Neutrophil (primary cell): ENCODE data around the gene DDX11.
A peak's percentile ranks its signal among the peaks of the same experiment; 100 is the strongest.
"Not testable (repeated sequence)": the region's sequence is repeated elsewhere in the genome, so short reads cannot be mapped to it uniquely, and the experiment has no call there.

Experiments
- H3K27ac ChIP-seq: fragments of 200-600 bp; sonication (generic); 2 replicates; pipeline ENCODE4 v1.5.1; 2016; ENCODE audit warnings: mild to moderate bottlenecking, moderate library complexity
- H3K27me3 ChIP-seq: fragments of 200-600 bp; sonication (generic); 2 replicates; pipeline ENCODE4 v1.6.0; 2016; ENCODE audit warnings: mild to moderate bottlenecking
- H3K36me3 ChIP-seq: fragments of 200-600 bp; sonication (generic); 2 replicates; pipeline ENCODE4 v1.5.1; 2017
- H3K4me1 ChIP-seq, 2 experiments: fragments of 200-600 bp in 1 of 2; sonication (generic) in 1 of 2; 1 replicate in 1 of 2; 2 replicates in 1 of 2; pipeline versions ENCODE4 v1.5.1 to v1.6.1; 2013 to 2016; ENCODE audit warnings: low read depth in 1 of 2, low read length in 1 of 2, mild to moderate bottlenecking in 1 of 2, moderate library complexity in 1 of 2; ENCODE audit not compliant: control insufficient read depth in 1 of 2, insufficient read depth in 1 of 2
- H3K4me3 ChIP-seq, 2 experiments: fragments of 200-600 bp in 1 of 2; sonication (generic) in 1 of 2; 1 replicate in 1 of 2; 2 replicates in 1 of 2; pipeline ENCODE4 v1.5.1; 2013 to 2016; ENCODE audit warnings: low read depth in 1 of 2, low read length in 1 of 2, mild to moderate bottlenecking in 1 of 2, moderate library complexity in 1 of 2
- H3K9me3 ChIP-seq: fragments of 200-600 bp; sonication (generic); 2 replicates; pipeline ENCODE4 v1.5.1; 2016
- CTCF ChIP-seq: fragments of 200-600 bp; sonication (generic); IDR thresholded peaks from 2 replicates; pipeline ENCODE4 v1.5.1; 2016; ENCODE audit warnings: antibody characterized with exemption

Gene DDX11

DNA sequence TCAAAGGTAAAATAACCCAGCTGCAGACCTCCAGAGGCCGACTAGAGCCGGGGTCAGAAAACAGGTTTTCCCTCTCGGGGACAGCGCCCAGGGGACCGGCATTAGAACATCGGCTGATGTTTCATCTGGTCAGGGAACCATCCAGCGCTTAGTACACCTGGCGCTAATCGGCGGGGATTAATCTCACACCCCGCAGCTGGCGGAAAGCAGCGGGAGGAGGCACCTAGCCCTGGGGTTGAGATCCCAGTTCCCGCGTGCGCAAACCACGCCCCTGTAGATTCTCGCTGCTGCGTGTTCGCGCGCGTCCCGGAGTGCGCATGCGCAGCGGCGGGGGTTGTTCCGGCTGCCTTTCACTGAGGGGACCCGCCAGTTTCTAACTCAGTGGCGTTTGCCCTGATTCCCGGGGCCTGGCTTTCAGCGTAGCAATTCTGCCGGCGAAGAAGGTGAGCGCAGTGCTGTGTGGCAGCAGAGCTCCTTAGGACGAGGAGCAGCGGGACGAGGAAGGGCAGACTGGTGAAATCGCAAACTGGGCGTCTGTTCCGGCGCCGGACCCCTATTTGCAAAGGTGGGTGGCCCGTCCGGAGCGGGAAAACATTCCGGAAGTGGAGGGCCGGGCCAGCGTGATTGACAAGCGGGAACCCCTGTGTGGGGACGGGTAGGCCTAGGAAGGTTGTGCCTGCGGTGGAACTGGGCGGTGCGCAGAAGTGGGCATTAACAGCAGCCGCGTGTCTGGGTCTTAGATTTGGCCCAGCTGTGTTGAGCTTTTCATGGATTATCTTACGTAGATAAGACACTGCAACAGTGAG lies at the start of gene DDX11:
Gene DDX11, plus strand, starts transcription at position 334 of the 806 bp plus-strand sequence. CDS start 4,534 bp downstream, outside the sequence.
- peak within 1 kb of the TSS; percentile 56 to 67 for H3K4me3 ChIP-seq
- peaks cover 9 to 13% of the 10 kb centered on the region in 2 experiments for H3K4me1 ChIP-seq
- H3K27ac ChIP-seq, result peak within 1 kb of the TSS; percentile 61
- not testable (repeated sequence) for H3K9me3 ChIP-seq, H3K27me3 ChIP-seq, H3K36me3 ChIP-seq

GRCh38 chr12:31026202-31026601 lies 47.5 kb upstream of the DDX11 start:
- Histone ChIP-seq H3K9me3 (no peaks in the 10 kb centered on the region), H3K36me3 (no peaks in the 10 kb centered on the region), H3K4me1 (no peaks in the 10 kb centered on the region), H3K27ac (no peak overlapping the region), H3K27me3 (no peaks in the 10 kb centered on the region), H3K4me3 (no peak overlapping the region)
- no peak for TF ChIP-seq CTCF

GRCh38 chr12:31027006-31027405 lies 46.7 kb upstream of the DDX11 start:
- H3K36me3 ChIP-seq, H3K4me3 ChIP-seq, H3K9me3 ChIP-seq, H3K27ac ChIP-seq, H3K27me3 ChIP-seq, H3K4me1 ChIP-seq: not testable (repeated sequence)

DNA sequence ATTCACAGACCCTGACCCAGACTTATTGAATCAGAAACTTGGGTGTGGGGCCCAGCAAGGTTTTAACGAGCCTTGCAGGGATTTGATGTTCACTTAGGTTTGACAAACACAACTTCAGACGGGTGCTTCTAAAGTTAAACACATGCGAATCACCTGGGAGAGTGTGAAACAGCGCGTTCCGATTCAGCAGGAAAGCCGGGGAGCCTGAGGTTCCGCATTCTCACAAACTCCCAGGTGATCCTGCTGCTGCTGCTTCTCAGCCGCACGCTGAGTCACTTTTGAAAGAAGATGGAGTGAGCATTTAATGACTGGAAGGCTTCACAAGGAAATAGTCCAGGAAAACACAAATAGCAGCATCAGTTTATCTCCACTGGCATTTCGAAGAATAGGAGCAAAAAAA lies 44.2 kb upstream of the DDX11 start:
- Histone ChIP-seq H3K27me3 (no peaks in the 10 kb centered on the region), H3K36me3 (no peaks in the 10 kb centered on the region), H3K4me1 (no peaks in the 10 kb centered on the region), H3K4me3 (no peak overlapping the region), H3K9me3 (no peaks in the 10 kb centered on the region), H3K27ac (no peak overlapping the region)
- no peak for TF ChIP-seq CTCF

GRCh38 chr12:31029916-31030562 lies 43.6 kb upstream of the DDX11 start:
- Histone ChIP-seq H3K4me3 (no peak overlapping the region), H3K27me3 (no peaks in the 10 kb centered on the region), H3K4me1 (no peaks in the 10 kb centered on the region), H3K36me3 (no peaks in the 10 kb centered on the region), H3K9me3 (no peaks in the 10 kb centered on the region), H3K27ac (no peak overlapping the region)
- TF ChIP-seq CTCF, result no peak

DNA sequence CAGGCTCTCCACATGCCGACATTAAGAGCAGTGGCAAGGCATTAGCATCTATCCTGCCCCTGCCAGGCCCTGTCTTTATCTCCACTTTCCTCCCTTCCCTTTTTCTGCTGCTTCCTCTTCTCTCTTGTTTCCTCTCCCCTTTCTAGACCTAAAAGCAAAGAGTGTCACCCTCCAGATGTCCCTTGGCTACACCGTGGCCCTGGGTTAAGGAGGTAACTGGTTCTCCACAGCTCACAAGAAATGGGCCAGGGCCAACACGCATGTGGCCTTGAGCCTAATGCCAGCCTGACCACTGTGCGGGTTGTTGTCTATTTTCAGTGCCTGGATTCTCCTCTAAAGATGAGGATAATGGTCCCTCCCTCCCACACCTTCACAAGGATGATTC lies 41.7 kb upstream of the DDX11 start:
- no peaks in the 10 kb centered on the region for H3K27me3 ChIP-seq
- no peaks in the 10 kb centered on the region for H3K36me3 ChIP-seq
- no peak overlapping the region for H3K27ac ChIP-seq
- no peaks in the 10 kb centered on the region for H3K4me1 ChIP-seq
- no peak overlapping the region for H3K4me3 ChIP-seq
- H3K9me3 ChIP-seq, result no peaks in the 10 kb centered on the region
- TF ChIP-seq CTCF, result no peak
